HepG2 (cell line): ENCODE data around the gene LHX1.

Experiments
- CTCF ChIP-seq: sonication (generic); formaldehyde crosslinking; IDR thresholded peaks from 2 replicates; pipeline ENCODE4 v1.5.0; 2020; ENCODE audit warnings: mild to moderate bottlenecking, missing genetic modification reagents, moderate library complexity
- ELF1 ChIP-seq: sonication (generic); formaldehyde crosslinking; IDR thresholded peaks from 2 replicates; pipeline ENCODE4 v1.4.0; 2020; ENCODE audit warnings: missing genetic modification reagents
- HDAC1 ChIP-seq: sonication (generic); formaldehyde crosslinking; IDR thresholded peaks from 2 replicates; pipeline ENCODE4 v1.5.1; 2020; ENCODE audit warnings: mild to moderate bottlenecking, missing genetic modification reagents
- POLR2A ChIP-seq, 2 experiments: IDR thresholded peaks; 2 replicates each; pipeline ENCODE4 v1.6.1; 2011; ENCODE audit warnings: low read depth in 2 of 2, low read length in 2 of 2, mild to moderate bottlenecking in 1 of 2, moderate library complexity in 1 of 2; ENCODE audit not compliant: insufficient read depth in 1 of 2
- RARA ChIP-seq: IDR thresholded peaks from 2 replicates; pipeline ENCODE4 v1.6.1; 2016; ENCODE audit warnings: missing genetic modification reagents, missing compliant biosample characterization
- ZNF589 ChIP-seq: sonication (generic); formaldehyde crosslinking; conservative IDR thresholded peaks from 2 replicates; pipeline ENCODE4 v1.8.0; 2022; ENCODE audit warnings: mild to moderate bottlenecking, moderate library complexity, missing genetic modification reagents

GRCh38 chr17:36932383-36932693 is 4.9 kb upstream of the LHX1 start:
- no peak for TF ChIP-seq CTCF (CRISPR knock-in tag)
- no peak for TF ChIP-seq ZNF589 (CRISPR knock-in tag)
- TF ChIP-seq HDAC1 (CRISPR knock-in tag): no peak
- TF ChIP-seq POLR2A (IDR thresholded peaks at IDR 0.05; ENCODE audit: insufficient read depth in 1 of 2, low read depth in 2 of 2, low read length in 2 of 2): no peak
- TF ChIP-seq RARA (CRISPR knock-in tag): no peak
- no peak for TF ChIP-seq ELF1
